ENCODE measurements around the gene PAPPA2. TPM values are rescaled to one million over a fixed set of nuclear protein-coding genes. Genes with fewer than 3 reads are reported as not detected.
A peak's percentile ranks its signal among the peaks of the same experiment; 100 is the strongest.

The PAPPA2 gene
- total and polyA plus RNA-seq, 9 of the 15 experiments (the other 6 are each of a cell fraction or from before 2014, with no cell fraction given) = 0.01 to 0.15 (median 0.05) TPM; not detected in 2

GRCh38 chr1:176745945-176746344 is 283.0 kb downstream of the PAPPA2 start (continued):
- TF ChIP-seq IRF9 (tag; IDR thresholded peaks at IDR 0.05) = no peak
- TF ChIP-seq SMC3 (conservative IDR thresholded peaks at IDR 0.05; ENCODE audit: insufficient read depth, low read depth, low read length) = 0 out of 2 replicates have a peak, but pooled peaks have one; percentile 20

GRCh38 chr1:176752505-176752904 is 289.5 kb downstream of the PAPPA2 start:
- no peaks in the 10 kb centered on the region for H3K9me3 ChIP-seq (replicated peaks; ENCODE audit: control insufficient read depth, insufficient read depth, low read depth, low read length)
- H3K27me3 ChIP-seq (ENCODE audit: control insufficient read depth in 2 of 2, insufficient read depth in 2 of 2, low read length in 2 of 2) = no peaks in the 10 kb centered on the region
- H2AFZ ChIP-seq (ENCODE audit: low read depth, low read length) = no peak overlapping the region
- FAIRE-seq (no peak), ATAC-seq (no peak), DNase-seq (ENCODE audit: extremely low read depth in 1 of 4, low spot score in 3 of 4) (no peak)
- BruUV-seq (replicated peaks) = no TSS peak
- TF ChIP-seq KDM4B (IDR thresholded peaks at IDR 0.05; ENCODE audit: borderline replicate concordance in 2 of 2, low read depth in 1 of 2) (no peak), NFE2 (IDR thresholded peaks at IDR 0.05; ENCODE audit: low read depth) (no peak), CHAMP1 (IDR thresholded peaks at IDR 0.05) (no peak), NR4A1 (CRISPR knock-in tag; IDR thresholded peaks at IDR 0.05) (no peak), NR4A1 (tag; IDR thresholded peaks at IDR 0.05) (no peak), DACH1 (IDR thresholded peaks at IDR 0.05; ENCODE audit: partially characterized antibody) (no peak), ZNF57 (CRISPR knock-in tag; IDR thresholded peaks at IDR 0.05) (no peak), ZNF347 (CRISPR knock-in tag; IDR thresholded peaks at IDR 0.05; ENCODE audit: low read depth) (no peak), NFYB (IDR thresholded peaks at IDR 0.05; ENCODE audit: extremely low read depth, insufficient read length) (no peak), RHOXF2B (CRISPR knock-in tag; conservative IDR thresholded peaks at IDR 0.05) (no peak)
- H3K4me2 ChIP-seq (ENCODE audit: insufficient read depth, low read length) = no peak overlapping the region
- no peak overlapping the region for H3K9ac ChIP-seq (ENCODE audit: insufficient read depth in 1 of 2, low read depth in 2 of 2, low read length in 2 of 2)
- H3K36me3 ChIP-seq (ENCODE audit: control insufficient read depth, insufficient read depth, low read length) = no peaks in the 10 kb centered on the region
- H3K4me3 ChIP-seq = no peak overlapping the region
- no peaks in the 10 kb centered on the region for H3K4me1 ChIP-seq (replicated peaks in 1 of 2; ENCODE audit: control insufficient read depth in 2 of 2, insufficient read depth in 2 of 2, low read length in 2 of 2)
- no peak overlapping the region for H3K27ac ChIP-seq (ENCODE audit: extremely low read depth, low read depth, low read length)
- intact Hi-C loops (cut with micrococcal nuclease) = no loop called here
- no peaks in the 10 kb centered on the region for H4K20me1 ChIP-seq (replicated peaks; ENCODE audit: control insufficient read depth, insufficient read depth, low read length)
- in situ Hi-C loops (cut with MboI) = no loop called here
- WGBS (ENCODE audit: insufficient coverage, low coverage, missing lambda C conversion rate) = 2% methylated on average over 2 of the region's 2 CpGs
- ChIA-PET POLR2A (no interaction called here), CTCF (ENCODE audit: low intra/inter-chr PET ratio) (no interaction called here)
- no peaks in the 10 kb centered on the region for H3K9me1 ChIP-seq (ENCODE audit: control insufficient read depth, insufficient read depth, low read length)
- no peaks in the 10 kb centered on the region for H3K79me2 ChIP-seq (ENCODE audit: control insufficient read depth, insufficient read depth, low read length)
